Measurements from ENCODE around the gene ALDH18A1. TPM values are rescaled to one million over a fixed set of nuclear protein-coding genes. Genes with fewer than 3 reads are reported as not detected.
A peak's percentile ranks its signal among the peaks of the same experiment; 100 is the strongest.

ALDH18A1 gene
- polyA plus RNA-seq, 1 experiment = 125 TPM

- no peak overlapping the region for H3K27ac ChIP-seq (ENCODE audit: low read depth, low read length)
- H3K9me3 ChIP-seq (ENCODE audit: control insufficient read depth, insufficient read depth, low read length) = no peaks in the 10 kb centered on the region; the same call in 1 of the 2 replicates
- TF ChIP-seq, protein P1, sequence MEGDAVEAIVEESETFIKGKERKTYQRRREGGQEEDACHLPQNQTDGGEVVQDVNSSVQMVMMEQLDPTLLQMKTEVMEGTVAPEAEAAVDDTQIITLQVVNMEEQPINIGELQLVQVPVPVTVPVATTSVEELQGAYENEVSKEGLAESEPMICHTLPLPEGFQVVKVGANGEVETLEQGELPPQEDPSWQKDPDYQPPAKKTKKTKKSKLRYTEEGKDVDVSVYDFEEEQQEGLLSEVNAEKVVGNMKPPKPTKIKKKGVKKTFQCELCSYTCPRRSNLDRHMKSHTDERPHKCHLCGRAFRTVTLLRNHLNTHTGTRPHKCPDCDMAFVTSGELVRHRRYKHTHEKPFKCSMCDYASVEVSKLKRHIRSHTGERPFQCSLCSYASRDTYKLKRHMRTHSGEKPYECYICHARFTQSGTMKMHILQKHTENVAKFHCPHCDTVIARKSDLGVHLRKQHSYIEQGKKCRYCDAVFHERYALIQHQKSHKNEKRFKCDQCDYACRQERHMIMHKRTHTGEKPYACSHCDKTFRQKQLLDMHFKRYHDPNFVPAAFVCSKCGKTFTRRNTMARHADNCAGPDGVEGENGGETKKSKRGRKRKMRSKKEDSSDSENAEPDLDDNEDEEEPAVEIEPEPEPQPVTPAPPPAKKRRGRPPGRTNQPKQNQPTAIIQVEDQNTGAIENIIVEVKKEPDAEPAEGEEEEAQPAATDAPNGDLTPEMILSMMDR (IDR thresholded peaks at IDR 0.05; ENCODE audit: low read depth, low read length) = no peak
- DNase-seq (ENCODE audit: low read depth, low spot score) = no peak
- ChIA-PET POLR2A (no interaction called here), CTCF (interaction anchor here (0.9 to 1.4 kb wide), 3 partner anchors 40 to 132 kb away, joined by 3 to 4 read pairs (median 4); partner anchors contain the start of gene TCTN3)
- peaks cover 19% of the 10 kb centered on the region for H3K27me3 ChIP-seq (ENCODE audit: control insufficient read depth, insufficient read depth, low read length)
- no peak overlapping the region; the same call in 1 of the 2 replicates for H3K4me3 ChIP-seq (ENCODE audit: low read depth, low read length)
Observed at GRCh38 chr10:95561864-95562177, 94.7 kb downstream of the ALDH18A1 start.

GRCh38 chr10:95561177-95561863, 95.2 kb downstream of the ALDH18A1 start, which contains the start of gene SORBS1:
Gene SORBS1, minus strand, starts transcription at chr10:95561371. Its CDS starts 120,236 bp downstream, at chr10:95441135.
- peak; percentile 76 for DNase-seq (ENCODE audit: low read depth, low spot score)
- ChIA-PET CTCF (interaction anchor here (1.4 kb wide), 2 partner anchors 131 to 133 kb away, joined by 4 read pairs; partner anchors contain the start of gene TCTN3), POLR2A (no interaction called here)
- peaks cover 19% of the 10 kb centered on the region for H3K27me3 ChIP-seq (ENCODE audit: control insufficient read depth, insufficient read depth, low read length)
- no peak within 1 kb of the TSS for H3K27ac ChIP-seq (ENCODE audit: low read depth, low read length)
- TF ChIP-seq, protein P1 (IDR thresholded peaks at IDR 0.05; ENCODE audit: low read depth, low read length) = no peak
- H3K4me3 ChIP-seq (ENCODE audit: low read depth, low read length) = peak within 1 kb of the TSS; percentile 74
- H3K9me3 ChIP-seq (ENCODE audit: control insufficient read depth, insufficient read depth, low read length) = no peaks in the 10 kb centered on the region; the same call in 1 of the 2 replicates

GRCh38 chr10:95560278-95561176, 96.0 kb downstream of the ALDH18A1 start:
- peaks cover 19% of the 10 kb centered on the region for H3K27me3 ChIP-seq (ENCODE audit: control insufficient read depth, insufficient read depth, low read length)
- DNase-seq (ENCODE audit: low read depth, low spot score) = no peak
- H3K4me3 ChIP-seq (ENCODE audit: low read depth, low read length) = peak overlapping the region; percentile 74
- CTCF ChIA-PET = interaction anchor here (1.4 kb wide), 1 partner anchor 130 kb away, joined by 4 read pairs; no protein-coding TSS in a partner anchor
- H3K9me3 ChIP-seq (ENCODE audit: control insufficient read depth, insufficient read depth, low read length) = no peaks in the 10 kb centered on the region; the same call in 1 of the 2 replicates
- POLR2A ChIA-PET = no interaction called here
- TF ChIP-seq, protein P1 (IDR thresholded peaks at IDR 0.05; ENCODE audit: low read depth, low read length) = no peak
- no peak overlapping the region for H3K27ac ChIP-seq (ENCODE audit: low read depth, low read length)

- no peak overlapping the region; the same call in 1 of the 2 replicates for H3K4me3 ChIP-seq (ENCODE audit: low read depth, low read length)
- ChIA-PET CTCF (interaction anchor here (0.6 kb wide), 1 partner anchor 134 kb away, joined by 3 read pairs; no protein-coding TSS in a partner anchor), POLR2A (no interaction called here)
- no peaks in the 10 kb centered on the region; the same call in 1 of the 2 replicates for H3K9me3 ChIP-seq (ENCODE audit: control insufficient read depth, insufficient read depth, low read length)
- DNase-seq (ENCODE audit: low read depth, low spot score) = no peak
- H3K27me3 ChIP-seq (ENCODE audit: control insufficient read depth, insufficient read depth, low read length) = peaks cover 19% of the 10 kb centered on the region
- TF ChIP-seq, protein P1 (IDR thresholded peaks at IDR 0.05; ENCODE audit: low read depth, low read length) = no peak
- no peak overlapping the region for H3K27ac ChIP-seq (ENCODE audit: low read depth, low read length)
Observed at GRCh38 chr10:95559896-95560277, 96.6 kb downstream of the ALDH18A1 start.

Measured in AG04450 (cell line).